Measurements from ENCODE around the gene MMP15.

The MMP15 gene

GRCh38 chr16:58037365-58038057 is 12.0 kb downstream of the MMP15 start:
- DNase-seq = no peak

- no peak for DNase-seq
These were observed 12.7 kb downstream of the MMP15 start for GRCh38 chr16:58038219-58038641.

GRCh38 chr16:58039829-58040495 is 14.4 kb downstream of the MMP15 start:
- no peak for DNase-seq

GRCh38 chr16:58040496-58040846 is 14.9 kb downstream of the MMP15 start:
- no peak for DNase-seq

- DNase-seq = no peak
These were observed 15.5 kb downstream of the MMP15 start for GRCh38 chr16:58040945-58041627.

- DNase-seq = no peak
These were observed 16.0 kb downstream of the MMP15 start for GRCh38 chr16:58041628-58041955.

- DNase-seq = no peak
These were observed 16.7 kb downstream of the MMP15 start for GRCh38 chr16:58042001-58042885.

- no peak for DNase-seq
These were observed 17.4 kb downstream of the MMP15 start for GRCh38 chr16:58042886-58043515.

- no peak for DNase-seq
These were observed 18.1 kb downstream of the MMP15 start for GRCh38 chr16:58043571-58044155.

- DNase-seq = no peak
These were observed 18.9 kb downstream of the MMP15 start for GRCh38 chr16:58044266-58045019.

- DNase-seq = no peak
These were observed 19.5 kb downstream of the MMP15 start for GRCh38 chr16:58045096-58045495.

- no peak for DNase-seq
These were observed 20.7 kb downstream of the MMP15 start for GRCh38 chr16:58046054-58046881.

- no peak for DNase-seq
These were observed 21.4 kb downstream of the MMP15 start for GRCh38 chr16:58046936-58047335.

- no peak for DNase-seq
These were observed 22.2 kb downstream of the MMP15 start for GRCh38 chr16:58047557-58048348.

- no peak for DNase-seq
These were observed 23.1 kb downstream of the MMP15 start for GRCh38 chr16:58048494-58049231.

GRCh38 chr16:58049232-58050185 is 24.0 kb downstream of the MMP15 start:
- no peak for DNase-seq

GRCh38 chr16:58051296-58051695 is 25.7 kb downstream of the MMP15 start:
- no peak for DNase-seq

Data from activated naive CD4-positive, alpha-beta T cell (primary cell).